ENCODE measurements around the gene RELN.

RELN gene

DNA sequence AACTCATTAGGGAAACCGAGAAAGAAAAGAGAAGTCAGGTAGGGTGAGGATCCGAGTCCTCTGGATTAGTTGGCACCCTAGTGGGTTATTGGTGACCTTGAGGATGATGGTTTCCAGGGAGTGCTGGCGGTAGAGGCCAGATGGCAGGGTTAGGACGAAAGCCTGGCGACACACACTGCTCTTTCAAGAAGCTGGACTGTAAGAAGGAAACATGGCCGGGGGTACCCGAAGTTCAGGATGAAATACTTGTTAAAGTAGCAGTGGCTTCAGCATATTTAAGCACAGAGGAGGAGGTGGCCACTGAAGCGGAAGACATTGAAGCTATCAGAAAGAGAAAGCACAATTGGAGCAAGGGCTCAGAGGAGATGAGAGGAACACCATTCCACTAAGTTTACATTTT, 224.6 kb downstream of the RELN start:
- TF ChIP-seq, protein P1, sequence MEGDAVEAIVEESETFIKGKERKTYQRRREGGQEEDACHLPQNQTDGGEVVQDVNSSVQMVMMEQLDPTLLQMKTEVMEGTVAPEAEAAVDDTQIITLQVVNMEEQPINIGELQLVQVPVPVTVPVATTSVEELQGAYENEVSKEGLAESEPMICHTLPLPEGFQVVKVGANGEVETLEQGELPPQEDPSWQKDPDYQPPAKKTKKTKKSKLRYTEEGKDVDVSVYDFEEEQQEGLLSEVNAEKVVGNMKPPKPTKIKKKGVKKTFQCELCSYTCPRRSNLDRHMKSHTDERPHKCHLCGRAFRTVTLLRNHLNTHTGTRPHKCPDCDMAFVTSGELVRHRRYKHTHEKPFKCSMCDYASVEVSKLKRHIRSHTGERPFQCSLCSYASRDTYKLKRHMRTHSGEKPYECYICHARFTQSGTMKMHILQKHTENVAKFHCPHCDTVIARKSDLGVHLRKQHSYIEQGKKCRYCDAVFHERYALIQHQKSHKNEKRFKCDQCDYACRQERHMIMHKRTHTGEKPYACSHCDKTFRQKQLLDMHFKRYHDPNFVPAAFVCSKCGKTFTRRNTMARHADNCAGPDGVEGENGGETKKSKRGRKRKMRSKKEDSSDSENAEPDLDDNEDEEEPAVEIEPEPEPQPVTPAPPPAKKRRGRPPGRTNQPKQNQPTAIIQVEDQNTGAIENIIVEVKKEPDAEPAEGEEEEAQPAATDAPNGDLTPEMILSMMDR (conservative IDR thresholded peaks at IDR 0.05), result no peak
- H3K27ac ChIP-seq, result no peak overlapping the region

GRCh38 chr7:103762877-103763276, 226.6 kb downstream of the RELN start:
- H3K27ac ChIP-seq, result no peak overlapping the region
- TF ChIP-seq, protein P1 (conservative IDR thresholded peaks at IDR 0.05), result no peak

DNA sequence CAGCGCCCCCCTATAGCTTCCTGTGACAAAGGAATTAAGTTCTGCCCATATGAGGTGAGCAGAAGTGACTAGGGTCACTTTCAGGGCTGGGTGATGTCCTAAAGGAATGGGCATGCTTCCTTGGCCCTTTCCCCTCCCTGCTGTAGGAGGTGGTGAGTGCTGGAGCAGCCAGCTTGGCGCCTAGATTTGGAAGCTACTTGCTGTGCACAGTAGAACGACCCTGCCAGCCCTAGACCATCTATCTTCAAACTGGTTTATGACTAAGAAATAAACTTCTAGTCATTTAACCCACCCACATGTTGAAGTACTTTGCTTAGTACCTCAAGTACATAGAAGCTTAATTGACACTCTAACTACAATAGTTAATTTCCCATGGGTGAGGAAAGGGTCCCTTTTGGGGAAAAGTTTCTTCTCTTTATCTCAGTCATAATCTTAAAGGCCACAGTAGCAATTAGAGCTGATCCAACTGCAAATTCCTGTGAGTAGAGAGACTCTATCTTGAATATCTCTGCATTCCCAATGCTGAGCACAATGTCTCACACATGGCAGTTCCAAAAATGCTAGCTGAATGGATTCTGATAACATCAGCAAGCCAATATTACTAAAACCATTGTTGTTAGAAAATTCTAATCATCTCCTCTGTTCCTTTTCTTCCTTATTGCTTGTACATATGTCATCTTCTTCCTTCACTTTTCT, 227.2 kb downstream of the RELN start:
- TF ChIP-seq, protein P1 (conservative IDR thresholded peaks at IDR 0.05), result no peak
- H3K27ac ChIP-seq, result no peak overlapping the region

DNA sequence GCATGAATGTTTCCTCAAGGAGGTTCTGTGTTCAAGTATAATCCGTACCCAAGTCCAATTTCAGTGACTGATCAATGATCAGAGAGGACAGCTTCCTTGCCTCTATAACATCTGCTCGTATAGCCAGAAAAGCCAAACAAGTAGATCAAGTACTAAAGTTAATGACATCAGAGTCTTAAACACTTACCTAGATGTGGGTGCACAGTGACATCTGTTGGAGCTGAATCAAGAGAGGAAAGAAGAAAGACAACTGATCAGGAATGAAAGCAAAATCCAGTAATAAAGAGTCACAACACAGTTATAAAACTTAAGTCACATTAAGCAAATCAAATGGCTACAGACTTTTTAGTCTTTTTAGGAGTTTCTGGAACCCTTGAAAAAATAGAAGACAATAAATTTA, 236.5 kb downstream of the RELN start:
- TF ChIP-seq, protein P1 (conservative IDR thresholded peaks at IDR 0.05), result peak; percentile 66

GRCh38 chr7:103751311-103751880, 238.1 kb downstream of the RELN start:
- TF ChIP-seq, protein P1 (conservative IDR thresholded peaks at IDR 0.05), result no peak
- H3K27ac ChIP-seq, result no peak overlapping the region

More for the DNA sequence above, 236.5 kb downstream of the RELN start:
- H3K27ac ChIP-seq, result no peak overlapping the region

DNA sequence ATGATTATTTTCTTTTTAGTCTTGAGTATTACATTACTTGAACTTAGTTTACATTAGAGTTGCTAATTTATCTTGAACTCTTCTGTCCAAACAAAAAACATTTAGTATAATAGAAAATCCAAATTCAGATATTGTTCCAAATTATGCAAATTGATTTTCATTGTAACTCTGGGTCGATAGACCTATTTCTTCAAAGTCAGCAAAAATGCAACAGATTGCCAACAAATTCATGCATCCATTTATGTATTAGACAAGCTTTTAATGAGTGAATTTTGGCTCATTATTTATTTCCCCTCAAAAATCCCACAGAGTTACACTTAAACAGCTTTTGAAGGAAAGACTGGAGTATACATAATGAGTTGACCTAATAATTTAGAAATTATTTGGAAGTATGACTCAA, 240.8 kb downstream of the RELN start:
- H3K27ac ChIP-seq, result no peak overlapping the region
- TF ChIP-seq, protein P1 (conservative IDR thresholded peaks at IDR 0.05), result no peak

DNA sequence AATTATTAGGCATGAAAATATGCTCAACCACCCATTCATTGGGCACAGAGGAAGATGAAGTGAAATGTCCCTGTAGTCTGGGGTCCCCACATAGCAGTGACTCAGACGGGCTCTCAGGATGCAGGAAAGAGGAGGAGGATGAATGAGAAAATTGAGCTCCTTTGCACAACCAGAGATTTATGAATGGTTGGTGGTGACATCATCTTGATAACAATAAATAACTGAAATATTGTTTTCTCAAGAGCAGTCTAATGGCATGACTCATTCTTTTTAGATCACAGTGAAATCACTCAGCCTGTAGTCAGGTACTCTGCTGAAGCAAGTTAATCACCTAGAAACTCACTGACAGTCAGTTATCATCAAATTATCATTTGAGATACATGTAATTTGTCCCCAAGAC, 254.1 kb downstream of the RELN start:
- TF ChIP-seq, protein P1 (conservative IDR thresholded peaks at IDR 0.05), result no peak
- no peak overlapping the region for H3K27ac ChIP-seq

All from VCaP (cell line).